ENCODE measurements around the gene XYLT1.
A peak's percentile ranks its signal among the peaks of the same experiment; 100 is the strongest.

Gene XYLT1

DNA sequence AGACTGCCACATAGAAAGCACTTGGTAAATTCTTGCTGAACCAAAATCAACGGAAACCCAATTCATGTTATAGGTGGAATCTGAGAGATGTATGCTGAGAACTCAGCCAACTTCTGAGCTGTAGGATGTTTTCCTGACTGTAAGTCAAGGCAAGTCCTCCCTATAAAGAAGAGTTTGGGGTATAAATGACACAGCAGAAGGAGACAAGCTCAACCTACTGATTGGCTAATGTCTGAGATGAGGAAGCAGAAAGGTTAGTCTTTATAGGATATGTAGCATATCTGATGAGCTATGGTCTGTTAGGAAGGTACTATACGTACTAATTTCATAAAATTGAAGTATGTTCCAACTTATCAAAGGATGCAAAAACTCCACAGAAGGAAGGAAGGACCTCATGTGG, 99.5 kb downstream of the XYLT1 start:
- no peak for DNase-seq (ENCODE audit: low read depth)
- TF ChIP-seq, protein P1, sequence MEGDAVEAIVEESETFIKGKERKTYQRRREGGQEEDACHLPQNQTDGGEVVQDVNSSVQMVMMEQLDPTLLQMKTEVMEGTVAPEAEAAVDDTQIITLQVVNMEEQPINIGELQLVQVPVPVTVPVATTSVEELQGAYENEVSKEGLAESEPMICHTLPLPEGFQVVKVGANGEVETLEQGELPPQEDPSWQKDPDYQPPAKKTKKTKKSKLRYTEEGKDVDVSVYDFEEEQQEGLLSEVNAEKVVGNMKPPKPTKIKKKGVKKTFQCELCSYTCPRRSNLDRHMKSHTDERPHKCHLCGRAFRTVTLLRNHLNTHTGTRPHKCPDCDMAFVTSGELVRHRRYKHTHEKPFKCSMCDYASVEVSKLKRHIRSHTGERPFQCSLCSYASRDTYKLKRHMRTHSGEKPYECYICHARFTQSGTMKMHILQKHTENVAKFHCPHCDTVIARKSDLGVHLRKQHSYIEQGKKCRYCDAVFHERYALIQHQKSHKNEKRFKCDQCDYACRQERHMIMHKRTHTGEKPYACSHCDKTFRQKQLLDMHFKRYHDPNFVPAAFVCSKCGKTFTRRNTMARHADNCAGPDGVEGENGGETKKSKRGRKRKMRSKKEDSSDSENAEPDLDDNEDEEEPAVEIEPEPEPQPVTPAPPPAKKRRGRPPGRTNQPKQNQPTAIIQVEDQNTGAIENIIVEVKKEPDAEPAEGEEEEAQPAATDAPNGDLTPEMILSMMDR (IDR thresholded peaks at IDR 0.05; ENCODE audit: low read depth, low read length, missing control alignments) = no peak
- H3K4me3 ChIP-seq (ENCODE audit: low read depth, low read length) = no peak overlapping the region

DNA sequence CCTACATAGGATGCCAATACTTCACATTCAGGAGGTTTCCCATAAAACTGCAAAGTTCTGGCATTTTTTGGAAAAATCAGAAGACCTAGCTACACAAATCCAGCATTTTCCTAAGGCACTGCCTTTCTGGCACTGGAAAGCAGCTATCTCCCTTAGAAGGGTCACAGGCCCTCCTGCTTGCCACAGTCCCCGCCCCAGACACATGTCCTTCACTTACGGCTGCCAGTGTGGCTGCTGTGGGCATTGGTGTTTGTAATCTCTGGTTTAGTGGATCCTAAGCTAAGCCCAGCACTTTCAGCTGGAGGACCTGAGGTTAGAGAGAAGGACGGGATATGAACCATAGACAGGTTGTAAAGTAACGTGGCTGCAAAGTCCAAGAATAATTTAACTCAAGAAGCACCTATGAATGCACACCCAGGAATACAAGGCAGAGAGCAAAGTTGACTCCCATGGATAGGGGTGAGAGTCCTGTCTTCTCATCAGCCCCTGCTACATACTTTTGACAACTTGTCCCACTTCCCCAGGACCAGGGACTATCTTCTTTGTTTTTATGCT, 100.0 kb downstream of the XYLT1 start:
- TF ChIP-seq, protein P1 (IDR thresholded peaks at IDR 0.05; ENCODE audit: low read depth, low read length, missing control alignments) = no peak
- DNase-seq (ENCODE audit: low read depth) = no peak

DNA sequence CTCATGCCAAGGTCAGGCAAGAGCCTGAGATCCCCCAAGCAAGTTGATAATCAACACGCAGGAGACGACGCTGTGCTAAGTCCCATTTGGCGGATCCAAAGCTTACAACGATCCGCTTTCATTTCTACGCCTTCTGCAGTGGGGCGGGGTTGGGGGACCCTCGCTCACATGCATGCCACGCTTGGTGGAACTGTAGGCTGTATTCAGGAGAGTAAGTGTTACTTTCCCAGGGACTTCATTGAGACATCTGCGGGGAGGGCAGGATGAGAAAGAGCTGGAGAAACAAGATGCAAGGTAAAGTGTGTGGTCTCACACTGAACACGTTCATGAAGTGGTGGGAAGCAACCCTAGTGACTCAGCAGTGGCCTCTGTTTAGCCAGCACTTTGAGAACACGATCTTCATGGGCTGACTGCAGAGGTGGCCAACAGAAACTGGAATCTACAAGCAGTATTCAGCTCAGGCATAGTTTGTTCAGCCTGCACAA, 100.5 kb downstream of the XYLT1 start:
- TF ChIP-seq, protein P1 (IDR thresholded peaks at IDR 0.05; ENCODE audit: low read depth, low read length, missing control alignments) = no peak
- no peak overlapping the region for H3K4me3 ChIP-seq (ENCODE audit: low read depth, low read length)
- no peak for DNase-seq (ENCODE audit: low read depth)

More for the DNA sequence above, 100.0 kb downstream of the XYLT1 start:
- no peak overlapping the region for H3K4me3 ChIP-seq (ENCODE audit: low read depth, low read length)

DNA sequence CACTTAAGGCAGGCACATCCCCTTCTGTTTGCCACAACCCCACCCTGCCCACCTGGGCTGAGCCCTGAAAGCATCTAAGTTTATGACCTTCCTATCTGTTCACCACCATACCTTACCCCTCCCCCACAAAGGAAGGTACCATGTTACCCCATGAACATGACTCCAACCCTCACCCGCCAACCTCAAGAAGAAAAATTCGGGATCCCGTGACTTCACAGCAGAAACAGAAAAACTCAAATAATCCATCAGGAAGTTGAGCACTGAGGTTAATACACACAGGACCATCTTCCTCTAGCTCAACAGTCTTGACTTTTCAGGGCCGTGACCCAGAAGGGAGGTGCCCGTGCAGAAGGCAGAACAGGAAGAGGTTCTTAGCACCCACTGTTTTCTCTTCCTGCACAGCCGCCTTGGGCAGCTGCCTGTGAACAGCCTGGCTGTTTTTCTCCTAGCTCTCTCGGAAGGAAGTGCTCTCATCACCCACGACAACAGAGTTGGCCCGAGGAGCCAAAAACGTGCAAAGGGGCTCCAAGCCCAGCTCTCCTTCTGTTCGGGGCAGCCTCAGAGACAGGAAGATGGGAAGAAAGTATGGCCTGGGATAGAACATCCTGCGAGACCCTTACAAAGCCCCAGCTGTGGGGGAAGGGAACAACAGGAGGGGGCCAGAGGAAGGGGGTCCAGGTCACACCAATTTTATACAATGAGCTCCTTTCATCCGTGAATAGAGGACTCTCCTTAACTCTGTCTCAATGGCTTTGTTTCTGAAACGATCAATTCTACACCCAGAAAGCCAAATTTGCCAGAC, 101.1 kb downstream of the XYLT1 start:
- TF ChIP-seq, protein P1 (IDR thresholded peaks at IDR 0.05; ENCODE audit: low read depth, low read length, missing control alignments) = no peak
- DNase-seq (ENCODE audit: low read depth) = peak; percentile 68
- H3K4me3 ChIP-seq (ENCODE audit: low read depth, low read length) = peak overlapping the region; percentile 28; the same call in 1 of the 2 replicates

DNA sequence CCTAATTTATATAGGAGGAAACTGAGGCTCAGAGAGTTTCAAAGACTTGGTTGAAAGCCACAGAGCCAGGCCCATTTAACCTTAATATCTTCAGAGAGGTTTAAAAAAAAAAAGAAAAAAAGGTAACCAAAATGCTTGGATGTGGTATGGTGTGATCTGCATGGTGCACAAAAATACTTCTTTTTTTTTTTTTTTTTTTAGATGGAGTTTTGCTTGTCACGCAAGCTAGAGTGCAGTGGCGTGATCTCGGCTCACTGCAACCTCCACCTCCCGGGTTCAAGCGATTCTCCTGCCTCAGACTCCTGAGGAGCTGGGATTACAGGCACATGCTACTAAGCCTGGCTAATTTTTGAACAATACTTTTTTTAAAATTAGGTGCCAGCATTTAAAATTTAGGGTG, 101.8 kb downstream of the XYLT1 start:
- TF ChIP-seq, protein P1 (IDR thresholded peaks at IDR 0.05; ENCODE audit: low read depth, low read length, missing control alignments) = no peak
- peak overlapping the region; percentile 28; the same call in 1 of the 2 replicates for H3K4me3 ChIP-seq (ENCODE audit: low read depth, low read length)
- DNase-seq (ENCODE audit: low read depth) = no peak

DNA sequence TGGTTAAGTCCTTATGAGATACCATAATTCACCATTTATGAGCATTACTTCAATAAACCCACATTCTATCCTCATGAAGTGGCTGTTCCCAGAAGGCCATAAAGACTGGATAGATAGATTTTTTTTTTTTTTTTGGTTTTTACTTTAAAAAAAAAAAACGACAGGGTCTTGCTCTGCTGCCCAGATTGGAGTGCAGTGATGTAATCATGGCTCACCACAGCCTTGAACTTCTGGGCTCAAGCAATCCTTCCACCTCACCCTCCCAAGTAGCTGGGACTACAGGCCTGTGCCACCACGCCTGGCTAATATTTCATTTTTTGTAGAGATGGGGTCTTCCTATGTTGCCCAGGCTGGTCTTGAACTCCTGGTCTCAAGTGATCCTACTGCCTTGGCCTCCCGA, 102.3 kb downstream of the XYLT1 start:
- no peak for DNase-seq (ENCODE audit: low read depth)
- TF ChIP-seq, protein P1 (IDR thresholded peaks at IDR 0.05; ENCODE audit: low read depth, low read length, missing control alignments) = no peak
- H3K4me3 ChIP-seq (ENCODE audit: low read depth, low read length) = no peak overlapping the region
